NCI-H1048 (cell line): ENCODE results near the gene TMC2.
"Not testable (repeated sequence)": the region's sequence is repeated elsewhere in the genome, so short reads cannot be mapped to it uniquely, and the experiment has no call there.

Experiments
- DNase-seq: peaks from one replicate; lab custom pipeline; 2025; lab: John Stamatoyannopoulos, UW

The TMC2 gene

DNA sequence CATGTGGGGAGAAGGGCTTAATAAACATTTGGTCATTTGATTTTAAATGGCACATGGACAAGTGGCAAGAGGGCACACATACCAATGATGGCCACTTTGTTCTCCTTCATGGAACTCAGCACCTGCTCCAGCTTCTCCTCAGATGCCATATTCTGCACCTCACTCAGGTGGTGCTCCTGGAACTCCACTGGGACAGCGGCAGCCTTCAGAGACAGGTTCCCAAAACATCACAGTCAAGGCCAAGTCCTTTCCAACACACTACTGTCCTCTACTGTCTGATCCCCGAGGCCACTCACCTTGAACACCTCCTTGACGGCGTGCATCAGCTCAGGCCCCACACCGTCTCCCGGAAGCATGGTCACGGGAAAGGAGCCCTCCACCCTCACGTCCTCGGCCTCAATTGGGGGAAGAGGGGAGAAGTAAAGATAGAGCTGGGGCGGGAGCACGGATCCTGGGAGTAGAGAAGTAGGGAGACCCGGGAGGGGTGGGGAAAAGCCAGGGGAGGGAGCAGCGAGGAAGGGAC is 127.1 kb downstream of the TMC2 start:
- DNase-seq = no peak

DNA sequence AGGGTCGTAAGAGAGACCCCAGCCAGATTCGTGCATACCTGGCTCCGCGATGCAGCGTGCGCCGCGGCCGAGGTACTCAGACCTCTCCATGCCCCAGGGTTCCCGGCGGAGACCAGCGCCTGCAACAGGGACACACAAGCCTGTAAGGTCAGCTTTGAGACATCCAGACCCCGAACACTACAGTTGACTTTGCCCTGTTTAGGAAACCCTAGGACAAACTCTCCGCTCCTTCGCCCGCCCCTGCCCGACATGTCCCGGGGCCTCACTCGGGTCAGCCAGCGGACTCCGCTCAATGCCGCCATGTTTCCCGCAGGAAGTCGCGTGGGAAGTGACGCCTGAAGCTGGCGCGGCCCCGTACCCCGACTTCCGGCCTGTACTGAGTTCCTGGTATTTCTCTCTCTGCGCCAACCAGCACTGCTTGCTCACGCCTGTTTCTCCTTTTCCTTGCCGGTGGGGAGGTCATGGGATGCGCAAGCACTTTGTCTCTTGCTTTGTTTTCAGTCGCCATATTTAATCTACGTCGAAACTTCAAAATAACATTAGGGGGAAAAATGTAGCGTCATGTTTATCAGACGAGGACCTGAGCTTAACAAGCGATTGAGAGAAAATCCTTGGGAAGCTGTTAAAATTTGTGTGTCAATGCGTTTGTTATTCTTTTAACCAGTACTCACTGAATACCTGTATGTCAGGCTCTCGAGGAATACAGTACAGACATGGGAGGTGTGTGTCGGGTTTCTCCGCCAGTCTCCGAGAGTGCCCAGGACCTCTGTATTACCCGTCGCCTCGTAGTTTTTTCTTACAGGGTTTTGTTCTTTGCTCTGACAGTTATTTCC is 127.7 kb downstream of the TMC2 start, which contains the start of gene IDH3B:
Gene IDH3B (minus strand): TSS at position 330 of the 833 bp plus-strand sequence. CDS start 28 bp downstream, at position 302.
- peak; percentile 64 for DNase-seq

DNA sequence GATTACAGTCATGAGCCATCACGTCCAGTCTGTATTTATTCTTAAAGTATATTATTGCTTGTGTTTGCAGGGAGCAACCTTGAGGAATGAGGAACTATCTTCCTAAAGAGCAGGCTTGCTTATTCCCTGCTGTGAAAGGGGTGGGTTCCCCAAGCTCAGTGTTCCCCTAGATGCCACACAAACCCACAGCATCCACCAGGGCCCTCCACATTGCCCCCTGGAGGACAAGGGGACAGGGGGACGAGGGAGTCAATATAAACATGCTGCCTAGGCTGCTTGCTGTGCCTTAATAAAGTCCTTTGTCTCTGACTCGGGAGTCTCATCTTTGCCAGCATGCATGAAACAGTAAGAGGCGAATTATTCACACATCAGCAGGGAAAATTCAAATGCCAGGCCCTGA is 135.6 kb downstream of the TMC2 start:
- DNase-seq = no peak

DNA sequence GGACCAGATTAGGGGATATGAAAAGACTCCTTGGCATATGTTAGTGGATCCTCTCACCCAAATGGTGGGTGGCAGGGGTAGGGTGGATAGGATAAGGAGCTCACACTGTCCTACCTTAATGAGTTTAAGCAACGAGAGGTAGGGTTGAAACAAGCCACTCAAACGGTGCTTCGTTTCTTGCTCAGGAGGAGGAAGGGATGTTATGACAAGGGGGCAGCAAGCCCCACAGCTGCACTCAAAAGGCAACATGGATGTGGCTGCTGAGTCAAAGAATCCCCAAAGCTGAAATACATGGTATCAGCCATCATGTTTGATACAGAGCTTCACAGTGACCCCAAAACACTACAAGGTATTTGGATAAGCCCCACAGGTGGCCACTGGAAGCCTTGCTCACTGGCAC is 136.1 kb downstream of the TMC2 start:
- DNase-seq = no peak

DNA sequence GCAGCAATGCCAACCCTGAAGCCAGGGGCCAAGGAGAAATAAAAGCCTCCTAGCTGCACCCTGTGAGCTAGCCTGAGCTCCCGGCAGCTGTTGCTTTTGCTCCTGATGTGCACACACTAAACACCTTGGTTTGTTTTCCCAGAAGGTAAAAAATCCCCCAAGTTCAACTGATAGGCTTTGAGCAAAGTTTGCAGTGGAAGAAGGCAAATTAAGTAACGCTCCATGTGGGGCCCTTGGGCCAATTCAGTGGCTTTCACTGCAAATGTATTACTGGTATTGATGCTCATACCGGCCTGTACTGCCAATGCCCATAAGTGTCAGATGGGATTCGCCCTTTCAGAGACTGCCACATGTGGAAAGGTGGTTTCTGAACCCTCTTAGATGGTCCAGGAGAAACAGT is 137.1 kb downstream of the TMC2 start:
- no peak for DNase-seq

DNA sequence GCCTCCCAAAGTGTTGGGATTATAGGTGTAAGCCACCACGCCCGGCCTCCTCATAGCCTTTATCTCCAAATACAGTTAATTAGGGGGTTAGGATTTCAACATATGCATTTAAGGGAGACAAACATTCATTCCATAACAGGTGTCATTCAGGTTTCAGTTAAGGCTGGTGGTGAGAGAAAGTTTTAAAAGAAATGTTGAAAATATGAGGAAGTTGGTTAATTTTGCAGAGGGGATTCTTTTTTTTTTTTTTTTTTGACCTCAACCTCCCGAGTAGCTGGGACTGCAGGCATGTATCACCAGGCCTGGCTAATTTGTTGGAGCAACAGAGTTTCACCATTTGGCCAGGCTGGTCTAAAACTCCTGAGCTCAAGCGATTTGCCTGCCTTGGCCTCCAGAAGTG is 143.7 kb downstream of the TMC2 start:
- DNase-seq = no peak

DNA sequence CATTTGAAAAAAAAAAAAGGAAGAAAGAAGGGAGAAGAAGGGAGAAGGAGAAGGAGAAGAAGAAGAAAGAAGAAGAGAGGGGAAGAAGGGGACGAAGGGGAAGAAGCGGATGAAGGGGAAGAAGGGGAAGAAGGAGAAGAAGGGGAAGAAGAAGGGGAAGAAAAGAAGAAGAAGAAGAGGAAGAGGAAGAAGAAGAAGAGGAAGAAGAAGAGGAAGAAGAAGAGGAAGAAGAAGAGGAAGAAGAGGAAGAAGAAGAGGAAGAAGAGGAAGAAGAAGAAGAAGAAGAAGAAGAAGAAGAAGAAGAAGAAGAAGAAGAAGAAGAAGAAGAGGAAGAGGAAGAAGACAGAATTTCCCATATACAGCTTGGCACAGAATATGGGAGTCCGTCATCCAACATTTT is 145.7 kb downstream of the TMC2 start:
- DNase-seq = not testable (repeated sequence)

DNA sequence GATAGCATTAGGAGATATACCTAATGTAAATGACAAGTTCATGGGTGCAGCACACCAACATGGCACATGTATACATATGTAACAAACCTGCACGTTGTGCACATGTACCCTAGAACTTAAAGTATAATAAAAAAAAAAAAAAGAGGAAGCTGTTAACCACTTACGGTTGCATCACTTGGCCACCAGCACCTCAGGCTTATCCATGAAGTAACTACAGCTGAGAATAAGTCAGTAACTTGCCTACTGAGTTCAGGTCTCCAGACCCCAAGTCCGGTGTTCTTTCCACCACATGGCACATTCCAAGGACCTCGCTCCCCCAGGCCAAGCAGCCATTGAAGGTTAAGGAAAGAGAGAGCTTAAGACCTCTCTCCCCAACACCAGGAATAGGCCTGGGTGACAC is 148.4 kb downstream of the TMC2 start:
- DNase-seq = not testable (repeated sequence)

DNA sequence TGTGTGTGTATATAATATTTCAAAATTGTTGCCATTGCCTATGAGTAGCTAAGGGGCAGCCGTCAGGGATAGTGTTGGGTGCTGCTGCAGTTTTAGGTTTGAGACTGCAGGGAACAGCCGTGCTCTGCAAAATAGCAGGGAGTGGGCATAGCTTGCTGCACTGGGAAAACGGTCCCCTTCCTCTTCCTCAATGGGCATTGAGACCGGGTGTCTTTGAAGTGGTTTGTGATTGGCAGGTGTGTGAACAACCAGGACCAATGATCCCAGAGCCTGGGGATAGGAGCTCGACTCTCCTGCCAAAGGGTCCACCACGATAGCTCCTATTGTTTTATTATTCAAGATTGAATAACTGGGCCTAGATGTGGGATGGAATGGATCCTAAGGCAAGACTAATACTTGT is 151.1 kb downstream of the TMC2 start:
- no peak for DNase-seq

DNA sequence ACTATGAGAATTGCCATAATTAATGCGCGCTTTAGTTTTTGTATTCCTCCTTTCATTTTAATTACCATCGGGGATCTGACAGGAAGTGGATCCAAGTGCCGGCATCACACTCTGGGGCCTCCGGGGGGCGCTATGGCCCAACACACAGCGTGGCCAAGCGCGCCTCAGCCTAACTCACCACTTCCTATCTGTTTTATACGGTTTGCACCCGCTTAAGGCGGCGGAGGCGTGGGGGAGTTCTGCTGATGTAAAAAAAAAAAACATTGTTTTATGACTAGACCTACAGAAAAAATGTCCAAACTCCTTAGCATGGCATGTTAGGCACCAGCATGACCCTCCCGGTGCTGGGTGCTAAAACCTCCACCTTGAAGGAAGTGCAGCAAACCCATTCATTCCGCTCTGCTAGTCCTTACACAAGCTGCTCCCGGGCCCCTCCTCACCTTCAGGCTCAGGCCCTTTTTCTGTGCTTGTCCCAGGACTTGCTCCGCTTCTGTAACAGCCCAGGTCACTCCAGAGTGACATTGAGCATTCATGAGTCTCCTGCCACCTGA is 151.7 kb downstream of the TMC2 start:
- DNase-seq = no peak

DNA sequence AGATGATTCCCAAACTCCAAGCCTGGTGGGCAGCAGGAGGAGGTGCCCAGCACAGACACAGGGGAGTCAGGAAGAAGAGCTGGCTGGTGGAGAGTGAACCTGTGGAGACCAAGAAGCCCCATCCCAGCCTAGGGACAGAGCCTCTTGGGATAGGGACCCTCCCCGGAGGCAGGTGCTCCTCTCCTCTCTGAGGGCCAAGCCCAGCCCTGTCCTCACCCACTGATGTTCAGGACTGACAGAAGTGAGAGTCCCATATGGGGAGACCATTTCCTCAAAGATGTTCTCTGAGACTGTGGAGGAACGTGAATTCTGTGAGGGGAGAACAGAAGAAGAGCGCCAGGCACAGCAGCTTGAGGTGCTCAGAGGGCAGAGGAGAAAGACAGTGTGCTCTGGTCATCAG is 153.8 kb downstream of the TMC2 start:
- DNase-seq = no peak

DNA sequence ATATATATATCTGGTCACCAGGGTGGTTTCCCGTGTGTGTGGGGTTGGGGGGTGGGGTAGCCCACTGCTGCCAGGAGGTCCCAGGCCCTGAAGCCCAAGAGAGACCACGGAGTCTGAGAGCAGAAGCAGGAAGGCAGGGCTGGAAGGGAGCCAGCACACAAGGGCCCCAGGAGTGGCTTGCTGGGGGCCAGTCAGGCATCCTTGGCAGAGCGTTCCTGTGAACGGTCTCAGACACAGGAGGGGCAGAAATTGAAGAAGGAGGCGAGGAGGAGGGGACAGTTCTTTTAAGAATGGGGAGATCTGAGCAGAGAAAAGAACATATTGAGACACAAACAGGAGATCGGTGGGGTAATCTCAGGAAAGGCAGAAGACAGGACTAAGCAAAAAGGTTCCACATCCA is 154.3 kb downstream of the TMC2 start:
- no peak for DNase-seq

DNA sequence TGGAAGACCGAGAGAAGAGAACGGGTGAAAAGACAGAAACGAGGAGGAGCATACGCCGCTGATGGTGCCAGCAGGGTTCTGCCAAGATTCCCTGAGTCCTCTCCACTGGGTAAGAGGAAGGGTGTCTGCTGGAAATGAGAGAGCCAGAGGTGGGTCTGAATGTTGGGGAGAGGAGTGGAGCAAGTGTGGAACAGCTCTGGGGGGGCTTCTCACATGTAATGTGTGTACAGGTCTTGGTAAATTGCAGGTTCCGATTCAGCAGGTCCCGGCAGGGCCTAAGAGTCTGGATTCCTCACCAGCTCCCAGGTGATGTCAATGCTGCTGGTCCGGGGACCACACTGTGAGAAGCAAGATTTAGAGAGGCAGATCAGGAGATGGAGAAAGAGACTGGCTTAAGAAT is 154.8 kb downstream of the TMC2 start:
- DNase-seq = no peak
